WTC11 (cell line): ENCODE measurements around the gene SLAMF1. TPM values are rescaled to one million over a fixed set of nuclear protein-coding genes. Genes with fewer than 3 reads are reported as not detected.

Experiments used
- ATAC-seq: fragments of 200-7000 bp; cut with Tn5 transposase; 2 replicates; pipeline ENCODE4 v1.10.0; 2021; ENCODE audit warnings: mild to moderate bottlenecking, moderate library complexity
- CTCF ChIA-PET: fragments of 300-600 bp; sonication (Branson Sonifier 250); formaldehyde crosslinking; loops from one replicate; lab custom pipeline; 2021; ENCODE audit warnings: antibody characterized with exemption; lab: Charles Lee
- POLR2A ChIA-PET: fragments of 350-600 bp; sonication (Branson Sonifier 250); formaldehyde crosslinking; loops from one replicate; lab custom pipeline; 2021; ENCODE audit warnings: antibody characterized with exemption; lab: Charles Lee
- DNase-seq: peaks from one replicate; pipeline ENCODE4 v3.0.0; 2021; ENCODE audit warnings: low spot score
- H3K27ac Mint-ChIP-seq: 2 replicates; pipeline ENCODE4 v1.8.0; 2021; ENCODE audit warnings: mixed read lengths
- H3K27me3 Mint-ChIP-seq: 2 replicates; pipeline ENCODE4 v1.8.0; 2021; ENCODE audit warnings: low read depth, mild to moderate bottlenecking, moderate library complexity, mixed read lengths
- H3K36me3 Mint-ChIP-seq: 2 replicates; pipeline ENCODE4 v1.8.0; 2021; ENCODE audit warnings: mixed read lengths
- H3K4me1 Mint-ChIP-seq: 2 replicates; pipeline ENCODE4 v1.8.0; 2022; ENCODE audit warnings: mixed read lengths
- H3K4me3 Mint-ChIP-seq: 2 replicates; pipeline ENCODE4 v1.8.0; 2021; ENCODE audit warnings: mild to moderate bottlenecking, moderate library complexity, mixed read lengths
- H3K9me3 Mint-ChIP-seq: 2 replicates; pipeline ENCODE4 v1.8.0; 2021; ENCODE audit warnings: mixed read lengths
- ATF6 ChIP-seq: sonication (generic); formaldehyde crosslinking; IDR thresholded peaks from 2 replicates; pipeline ENCODE4 v1.8.1; 2023; ENCODE audit warnings: mild to moderate bottlenecking, missing genetic modification reagents
- E2F1 ChIP-seq: sonication (generic); formaldehyde crosslinking; IDR thresholded peaks from 2 replicates; pipeline ENCODE4 v1.8.0; 2022; ENCODE audit warnings: mild to moderate bottlenecking, missing genetic modification reagents
- E2F4 ChIP-seq: sonication (generic); formaldehyde crosslinking; IDR thresholded peaks from 2 replicates; pipeline ENCODE4 v1.8.1; 2022; ENCODE audit warnings: low read depth, mild to moderate bottlenecking, moderate library complexity, missing genetic modification reagents, borderline replicate concordance
- ERG ChIP-seq: fragments of 250-450 bp; sonication (Bioruptor Pico); IDR thresholded peaks from 2 replicates; pipeline ENCODE4 v1.8.0; 2021; ENCODE audit warnings: mild to moderate bottlenecking
- FOXJ3 ChIP-seq: sonication (generic); formaldehyde crosslinking; IDR thresholded peaks from 2 replicates; pipeline ENCODE4 v1.9.0; 2021; ENCODE audit warnings: missing genetic modification reagents, mild to moderate bottlenecking, borderline replicate concordance
- FOXK1 ChIP-seq: sonication (generic); formaldehyde crosslinking; IDR thresholded peaks from 2 replicates; pipeline ENCODE4 v1.8.0; 2022; ENCODE audit warnings: mild to moderate bottlenecking, moderate library complexity, missing genetic modification reagents
- GTF2I ChIP-seq: fragments of 250-450 bp; sonication (Bioruptor Pico); conservative IDR thresholded peaks from 2 replicates; pipeline ENCODE4 v1.4.0; 2021; ENCODE audit warnings: mild to moderate bottlenecking
- NFE2L1 ChIP-seq: sonication (generic); formaldehyde crosslinking; IDR thresholded peaks from 2 replicates; pipeline ENCODE4 v1.8.1; 2023; ENCODE audit warnings: missing genetic modification reagents
- NR1H2 ChIP-seq: sonication (generic); formaldehyde crosslinking; IDR thresholded peaks from 2 replicates; pipeline ENCODE4 v1.9.0; 2021; ENCODE audit warnings: mild to moderate bottlenecking, moderate library complexity, missing genetic modification reagents
- OVOL2 ChIP-seq: fragments of 250-450 bp; sonication (Bioruptor Pico); IDR thresholded peaks from 2 replicates; pipeline ENCODE4 v1.9.0; 2021; ENCODE audit warnings: mild to moderate bottlenecking, borderline replicate concordance
- PRDM15 ChIP-seq: sonication (generic); formaldehyde crosslinking; IDR thresholded peaks from 2 replicates; pipeline ENCODE4 v1.8.0; 2022; ENCODE audit warnings: missing genetic modification reagents
- PREB ChIP-seq: sonication (generic); formaldehyde crosslinking; IDR thresholded peaks from 2 replicates; pipeline ENCODE4 v1.8.1; 2022; ENCODE audit warnings: mild to moderate bottlenecking, missing genetic modification reagents, moderate library complexity, borderline replicate concordance
- PRRX2 ChIP-seq: fragments of 250-450 bp; sonication (Bioruptor Pico); IDR thresholded peaks from 2 replicates; pipeline ENCODE4 v1.8.0; 2021; ENCODE audit warnings: mild to moderate bottlenecking
- RELA ChIP-seq: sonication (generic); formaldehyde crosslinking; IDR thresholded peaks from 2 replicates; pipeline ENCODE4 v1.8.1; 2022; ENCODE audit warnings: missing genetic modification reagents, mild to moderate bottlenecking, borderline replicate concordance
- RORB ChIP-seq: fragments of 250-450 bp; sonication (Bioruptor Pico); IDR thresholded peaks from 2 replicates; pipeline ENCODE4 v1.9.0; 2021; ENCODE audit warnings: mild to moderate bottlenecking
- ZBTB43 ChIP-seq: sonication (generic); formaldehyde crosslinking; IDR thresholded peaks from 2 replicates; pipeline ENCODE4 v1.8.1; 2023; ENCODE audit warnings: mild to moderate bottlenecking, missing genetic modification reagents
- ZNF219 ChIP-seq: sonication (generic); formaldehyde crosslinking; IDR thresholded peaks from 2 replicates; pipeline ENCODE4 v1.8.0; 2023; ENCODE audit warnings: missing genetic modification reagents, mild to moderate bottlenecking, borderline replicate concordance
- ZNF232 ChIP-seq: sonication (generic); formaldehyde crosslinking; IDR thresholded peaks from 2 replicates; pipeline ENCODE4 v1.8.0; 2022; ENCODE audit warnings: mild to moderate bottlenecking, missing genetic modification reagents
- ZNF396 ChIP-seq: fragments of 250-450 bp; sonication (Bioruptor Pico); IDR thresholded peaks from 2 replicates; pipeline ENCODE4 v1.8.0; 2021; ENCODE audit warnings: mild to moderate bottlenecking, moderate library complexity, borderline replicate concordance
- ZNF416 ChIP-seq: fragments of 250-450 bp; sonication (Bioruptor Pico); IDR thresholded peaks from 2 replicates; pipeline ENCODE4 v1.9.0; 2021; ENCODE audit warnings: mild to moderate bottlenecking, inconsistent platforms
- total RNA-seq: library from RNA; stranded (reverse); gene quantifications from 3 replicates; pipeline ENCODE4 v1.2.3, GENCODE V29; 2021

SLAMF1 gene
- total RNA-seq, 1 experiment from 2014 or later, result 0.15 TPM

GRCh38 chr1:160633330-160633903, 13.4 kb downstream of the SLAMF1 start:
- no peak for DNase-seq
- CTCF ChIA-PET, result no interaction called here
- no peak for ATAC-seq
- peaks cover 5% of the 10 kb centered on the region for H3K9me3 Mint-ChIP-seq
- H3K36me3 Mint-ChIP-seq, result no peaks in the 10 kb centered on the region
- peaks cover 13% of the 10 kb centered on the region for H3K27me3 Mint-ChIP-seq
- H3K4me3 Mint-ChIP-seq, result no peak overlapping the region
- no peak overlapping the region for H3K27ac Mint-ChIP-seq
- H3K4me1 Mint-ChIP-seq, result peaks cover 25% of the 10 kb centered on the region
- POLR2A ChIA-PET, result no interaction called here
- TF ChIP-seq PRRX2 (CRISPR knock-in tag) (no peak), ZNF219 (CRISPR knock-in tag) (no peak), ATF6 (CRISPR knock-in tag) (no peak), NR1H2 (CRISPR knock-in tag) (no peak), NFE2L1 (CRISPR knock-in tag) (no peak), GTF2I (no peak)

GRCh38 chr1:160631983-160632625, 14.7 kb downstream of the SLAMF1 start:
- Mint-ChIP-seq H3K27me3 (peaks cover 4% of the 10 kb centered on the region), H3K4me1 (peaks cover 12% of the 10 kb centered on the region), H3K4me3 (no peak overlapping the region), H3K27ac (no peak overlapping the region), H3K36me3 (no peaks in the 10 kb centered on the region), H3K9me3 (peaks cover 9% of the 10 kb centered on the region)
- DNase-seq (no peak), ATAC-seq (no peak)
- ChIA-PET CTCF (interaction anchor here (1.7 kb wide), 1 partner anchor 13 kb away, joined by 4 read pairs; no protein-coding TSS in a partner anchor), POLR2A (no interaction called here)
- TF ChIP-seq FOXJ3 (CRISPR knock-in tag), result no peak
- TF ChIP-seq E2F4 (CRISPR knock-in tag), result no peak
- TF ChIP-seq ERG (CRISPR knock-in tag), result no peak
- no peak for TF ChIP-seq RORB (CRISPR knock-in tag)
- no peak for TF ChIP-seq PREB
- TF ChIP-seq ATF6 (CRISPR knock-in tag), result no peak
- no peak for TF ChIP-seq RELA (CRISPR knock-in tag)
- TF ChIP-seq ZNF396 (CRISPR knock-in tag), result no peak
- TF ChIP-seq PRDM15 (CRISPR knock-in tag), result no peak
- no peak for TF ChIP-seq ZNF232 (CRISPR knock-in tag)
- TF ChIP-seq ZNF416 (CRISPR knock-in tag), result no peak
- no peak for TF ChIP-seq FOXK1 (CRISPR knock-in tag)
- TF ChIP-seq ZBTB43 (CRISPR knock-in tag), result no peak
- TF ChIP-seq E2F1, result no peak
- no peak for TF ChIP-seq OVOL2 (CRISPR knock-in tag)
